Measurements from ENCODE around the gene MAP6.

DNA sequence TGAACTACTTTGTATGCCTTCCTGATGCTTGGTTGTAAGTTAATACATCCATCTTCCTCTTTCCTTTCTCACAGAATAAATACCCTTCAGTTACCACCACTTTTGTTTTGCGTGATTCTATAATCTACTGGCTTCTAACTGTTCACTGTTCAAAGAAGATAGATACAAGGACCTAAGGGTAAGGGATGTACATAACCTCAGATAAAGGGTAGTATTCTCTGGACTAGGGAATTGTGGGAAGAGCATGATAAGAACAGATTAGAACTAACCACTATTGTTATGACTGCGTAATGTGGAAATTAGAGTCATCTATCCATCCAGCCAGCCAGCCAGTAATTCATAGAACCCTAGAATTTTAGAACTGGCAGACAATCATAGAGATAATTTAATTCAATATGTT, 36.4 kb downstream of the MAP6 start:
- TF ChIP-seq EZH2 (IDR thresholded peaks at IDR 0.05; ENCODE audit: borderline replicate concordance, control insufficient read depth, low read depth, low read length) (no peak), TCF3 (IDR thresholded peaks at IDR 0.05; ENCODE audit: borderline replicate concordance, insufficient read depth, low read depth, low read length) (no peak), SMC3 (IDR thresholded peaks at IDR 0.05; ENCODE audit: borderline replicate concordance, low read length) (no peak), RFX5 (IDR thresholded peaks at IDR 0.05; ENCODE audit: low read depth, low read length) (no peak), CEBPB (IDR thresholded peaks at IDR 0.05; ENCODE audit: borderline replicate concordance in 1 of 2, low read depth in 2 of 2, low read length in 2 of 2) (no peak), TCF7 (IDR thresholded peaks at IDR 0.05; ENCODE audit: borderline replicate concordance) (no peak), PKNOX1 (IDR thresholded peaks at IDR 0.05) (no peak), SREBF2 (IDR thresholded peaks at IDR 0.05; ENCODE audit: low read length) (no peak), FOS (IDR thresholded peaks at IDR 0.05; ENCODE audit: borderline replicate concordance, extremely low read depth, insufficient read length) (no peak), REST (IDR thresholded peaks at IDR 0.05; ENCODE audit: low read depth, low read length) (no peak)
- TF ChIP-seq, protein P1, sequence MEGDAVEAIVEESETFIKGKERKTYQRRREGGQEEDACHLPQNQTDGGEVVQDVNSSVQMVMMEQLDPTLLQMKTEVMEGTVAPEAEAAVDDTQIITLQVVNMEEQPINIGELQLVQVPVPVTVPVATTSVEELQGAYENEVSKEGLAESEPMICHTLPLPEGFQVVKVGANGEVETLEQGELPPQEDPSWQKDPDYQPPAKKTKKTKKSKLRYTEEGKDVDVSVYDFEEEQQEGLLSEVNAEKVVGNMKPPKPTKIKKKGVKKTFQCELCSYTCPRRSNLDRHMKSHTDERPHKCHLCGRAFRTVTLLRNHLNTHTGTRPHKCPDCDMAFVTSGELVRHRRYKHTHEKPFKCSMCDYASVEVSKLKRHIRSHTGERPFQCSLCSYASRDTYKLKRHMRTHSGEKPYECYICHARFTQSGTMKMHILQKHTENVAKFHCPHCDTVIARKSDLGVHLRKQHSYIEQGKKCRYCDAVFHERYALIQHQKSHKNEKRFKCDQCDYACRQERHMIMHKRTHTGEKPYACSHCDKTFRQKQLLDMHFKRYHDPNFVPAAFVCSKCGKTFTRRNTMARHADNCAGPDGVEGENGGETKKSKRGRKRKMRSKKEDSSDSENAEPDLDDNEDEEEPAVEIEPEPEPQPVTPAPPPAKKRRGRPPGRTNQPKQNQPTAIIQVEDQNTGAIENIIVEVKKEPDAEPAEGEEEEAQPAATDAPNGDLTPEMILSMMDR (IDR thresholded peaks at IDR 0.05 in 2 of 3, conservative IDR thresholded peaks at IDR 0.05 in 1 of 3; ENCODE audit: control insufficient read depth in 2 of 3, extremely low read depth in 1 of 3, insufficient read depth in 1 of 3, low read depth in 3 of 3, low read length in 3 of 3) = no peak
- TF ChIP-seq, protein P2, sequence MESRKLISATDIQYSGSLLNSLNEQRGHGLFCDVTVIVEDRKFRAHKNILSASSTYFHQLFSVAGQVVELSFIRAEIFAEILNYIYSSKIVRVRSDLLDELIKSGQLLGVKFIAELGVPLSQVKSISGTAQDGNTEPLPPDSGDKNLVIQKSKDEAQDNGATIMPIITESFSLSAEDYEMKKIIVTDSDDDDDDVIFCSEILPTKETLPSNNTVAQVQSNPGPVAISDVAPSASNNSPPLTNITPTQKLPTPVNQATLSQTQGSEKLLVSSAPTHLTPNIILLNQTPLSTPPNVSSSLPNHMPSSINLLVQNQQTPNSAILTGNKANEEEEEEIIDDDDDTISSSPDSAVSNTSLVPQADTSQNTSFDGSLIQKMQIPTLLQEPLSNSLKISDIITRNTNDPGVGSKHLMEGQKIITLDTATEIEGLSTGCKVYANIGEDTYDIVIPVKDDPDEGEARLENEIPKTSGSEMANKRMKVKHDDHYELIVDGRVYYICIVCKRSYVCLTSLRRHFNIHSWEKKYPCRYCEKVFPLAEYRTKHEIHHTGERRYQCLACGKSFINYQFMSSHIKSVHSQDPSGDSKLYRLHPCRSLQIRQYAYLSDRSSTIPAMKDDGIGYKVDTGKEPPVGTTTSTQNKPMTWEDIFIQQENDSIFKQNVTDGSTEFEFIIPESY (IDR thresholded peaks at IDR 0.05) = no peak

Data from GM12878 (cell line).